Endometrial microvascular endothelial cells (primary cell): ENCODE measurements around the gene SYF2. TPM values are rescaled to one million over a fixed set of nuclear protein-coding genes. Genes with fewer than 3 reads are reported as not detected.
"Not testable (repeated sequence)": the region's sequence is repeated elsewhere in the genome, so short reads cannot be mapped to it uniquely, and the experiment has no call there.

ENCODE experiments used
- in situ Hi-C: cut with HindIII; loops from 2 replicates; pipeline ENCODE4 v1.10.0; 2017; ENCODE audit warnings: low sequenced_read_pairs, low pct_unique_long_range_greater_than_20kb; ENCODE audit errors: inconsistent ontology term
- total RNA-seq: library from RNA; depleted of rRNA; stranded (reverse); fragments of >200 nt; gene quantifications from one replicate; pipeline ENCODE4 v1.2.3, GENCODE V29; 2015; ENCODE audit errors: inconsistent ontology term

The SYF2 gene
- total RNA-seq, 1 donor from 2014 or later = 23.2 TPM

- in situ Hi-C loops = not testable (repeated sequence)
Observed at GRCh38 chr1:25187904-25188303, 44.4 kb downstream of the SYF2 start.

GRCh38 chr1:25187077-25187476 is 45.2 kb downstream of the SYF2 start:
- in situ Hi-C loops = no loop called here

- in situ Hi-C loops = no loop called here
Observed at GRCh38 chr1:25186161-25187007, 45.9 kb downstream of the SYF2 start.

GRCh38 chr1:25185409-25186160 is 46.7 kb downstream of the SYF2 start:
- in situ Hi-C loops = no loop called here

GRCh38 chr1:25184001-25184762 is 48.1 kb downstream of the SYF2 start:
- in situ Hi-C loops = no loop called here

GRCh38 chr1:25183126-25183980 is 48.9 kb downstream of the SYF2 start:
- in situ Hi-C loops = no loop called here

GRCh38 chr1:25182629-25183028 is 49.7 kb downstream of the SYF2 start:
- in situ Hi-C loops = no loop called here

GRCh38 chr1:25180996-25181395 is 51.3 kb downstream of the SYF2 start:
- in situ Hi-C loops = no loop called here

GRCh38 chr1:25178917-25179561 is 53.3 kb downstream of the SYF2 start:
- in situ Hi-C loops = no loop called here

GRCh38 chr1:25174730-25175612 is 57.3 kb downstream of the SYF2 start:
- in situ Hi-C loops = no loop called here

- in situ Hi-C loops = no loop called here
Observed at GRCh38 chr1:25174363-25174729, 58.0 kb downstream of the SYF2 start.

GRCh38 chr1:25173809-25174340 is 58.4 kb downstream of the SYF2 start:
- in situ Hi-C loops = no loop called here

Other genes starting within 250 kb of the SYF2 start
- 40.0 TPM for gene RSRP1, start 15.0 kb upstream of the SYF2 start, total RNA-seq
- gene RHD, start 40.0 kb upstream of the SYF2 start, total RNA-seq = not detected
- 112 TPM for gene TMEM50A, start 105.8 kb upstream of the SYF2 start, total RNA-seq
- gene RHCE, start 188.3 kb upstream of the SYF2 start, total RNA-seq = not detected
- 15.0 TPM for gene MACO1, start 198.4 kb upstream of the SYF2 start, total RNA-seq